Epithelial cell of prostate (primary cell): ENCODE results near the gene ABLIM2.
"Not testable (repeated sequence)": the region's sequence is repeated elsewhere in the genome, so short reads cannot be mapped to it uniquely, and the experiment has no call there.

Experiments used
- DNase-seq: peaks from one replicate; pipeline ENCODE4 v3.0.0-alpha.2; 2011; ENCODE audit warnings: low read depth, low spot score
- H3K27ac ChIP-seq: fragments of 450-650 bp; 2 replicates; pipeline ENCODE4 v1.5.1; 2017; ENCODE audit warnings: mild to moderate bottlenecking

The ABLIM2 gene

DNA sequence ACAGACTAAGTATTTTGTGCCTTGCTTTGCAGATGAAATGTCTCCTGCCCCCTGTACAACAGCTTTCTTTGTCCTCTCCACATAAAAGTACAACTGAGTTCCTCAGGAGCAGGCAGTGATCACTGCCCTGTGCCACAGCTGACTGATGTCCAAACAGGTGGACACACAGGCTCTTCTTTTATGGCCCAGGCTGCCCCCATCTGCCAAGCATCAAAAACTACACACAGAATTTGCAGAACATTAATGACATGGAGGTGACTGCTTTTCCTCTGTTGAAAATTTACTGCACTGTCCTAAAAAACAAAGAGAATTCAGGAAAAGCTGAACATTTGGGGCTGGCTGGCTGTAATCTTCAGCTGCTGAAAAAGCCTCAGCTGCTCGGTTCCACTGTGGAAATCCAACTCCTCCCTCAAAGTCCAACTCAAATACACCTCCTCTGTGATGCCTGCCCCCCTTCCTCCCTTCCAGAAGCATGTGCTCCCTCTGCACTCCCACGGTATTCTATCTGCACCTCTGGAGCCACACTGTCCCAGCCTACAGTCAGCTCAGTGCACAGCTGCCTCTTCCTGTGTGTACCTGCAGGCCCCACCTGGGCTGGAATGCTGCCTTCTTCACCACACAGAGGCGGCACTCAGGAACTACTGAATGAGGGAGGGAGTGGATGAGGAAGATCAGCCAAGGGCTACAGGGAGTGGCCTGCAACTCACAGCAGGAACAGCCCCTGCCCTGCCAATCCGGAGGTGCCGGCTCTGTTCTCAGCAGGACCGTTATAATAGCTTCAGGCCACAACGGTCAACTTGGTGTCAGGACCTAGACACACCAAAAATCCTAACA is 229.3 kb downstream of the ABLIM2 start:
- peak; percentile 80 for DNase-seq
- H3K27ac ChIP-seq: peak overlapping the region; percentile 2

DNA sequence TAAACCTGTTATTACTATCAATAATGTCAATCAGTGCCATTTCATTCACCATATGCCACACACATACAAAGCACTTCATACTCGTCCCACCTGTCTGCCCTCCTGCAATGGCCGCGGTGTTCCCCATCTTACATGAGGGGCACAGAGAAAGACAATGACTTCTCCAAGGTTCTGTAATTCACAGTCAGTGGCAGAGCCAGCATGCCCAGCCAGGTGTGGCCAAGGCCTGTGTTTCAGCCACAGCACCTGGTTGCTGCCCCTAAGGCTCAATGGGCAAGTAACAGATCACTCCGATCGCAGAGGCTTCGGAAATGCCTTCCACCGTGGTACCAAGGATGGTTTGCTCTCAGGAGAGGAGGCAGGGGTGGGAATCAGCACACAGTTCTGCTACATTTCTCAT is 229.9 kb downstream of the ABLIM2 start:
- no peak for DNase-seq
- H3K27ac ChIP-seq: no peak overlapping the region

DNA sequence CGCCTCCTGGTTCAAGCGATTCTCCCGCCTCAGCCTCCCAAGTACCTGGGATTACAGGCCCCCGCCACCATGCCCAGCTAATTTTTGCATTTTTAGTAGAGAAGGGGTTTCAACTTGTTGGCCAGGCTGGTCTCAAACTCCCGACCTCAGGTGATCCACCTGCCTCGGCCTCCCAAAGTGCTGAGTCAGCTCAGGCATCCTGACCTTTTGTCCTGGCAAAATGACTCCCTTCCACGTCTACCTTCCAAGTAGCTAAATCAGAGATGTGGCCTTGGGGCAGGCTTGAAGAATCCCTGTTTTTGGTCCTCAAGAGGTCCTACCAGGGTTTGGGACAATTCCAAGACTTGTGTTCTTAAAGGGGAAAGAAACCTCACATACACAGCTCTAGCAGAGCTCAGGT is 231.8 kb downstream of the ABLIM2 start:
- no peak overlapping the region for H3K27ac ChIP-seq
- DNase-seq: no peak

DNA sequence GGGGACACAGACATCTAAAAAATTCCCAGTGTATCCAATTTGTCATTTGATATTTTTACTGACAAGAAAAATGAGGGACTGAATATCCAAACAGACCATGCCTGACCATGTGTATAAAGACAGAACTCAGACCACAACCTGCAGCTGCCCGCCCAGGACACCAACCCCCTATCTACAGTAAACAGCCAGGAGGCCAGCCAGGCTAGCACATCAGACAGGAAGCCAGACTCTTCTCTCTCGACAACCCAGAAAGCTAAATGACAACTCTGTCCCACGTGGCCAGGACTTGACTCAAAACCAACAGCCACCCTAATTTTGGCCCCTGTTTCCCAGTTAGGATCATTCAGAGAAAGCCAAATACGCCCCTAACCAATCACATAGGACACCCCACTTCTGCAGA is 234.0 kb downstream of the ABLIM2 start:
- no peak for DNase-seq
- no peak overlapping the region for H3K27ac ChIP-seq

DNA sequence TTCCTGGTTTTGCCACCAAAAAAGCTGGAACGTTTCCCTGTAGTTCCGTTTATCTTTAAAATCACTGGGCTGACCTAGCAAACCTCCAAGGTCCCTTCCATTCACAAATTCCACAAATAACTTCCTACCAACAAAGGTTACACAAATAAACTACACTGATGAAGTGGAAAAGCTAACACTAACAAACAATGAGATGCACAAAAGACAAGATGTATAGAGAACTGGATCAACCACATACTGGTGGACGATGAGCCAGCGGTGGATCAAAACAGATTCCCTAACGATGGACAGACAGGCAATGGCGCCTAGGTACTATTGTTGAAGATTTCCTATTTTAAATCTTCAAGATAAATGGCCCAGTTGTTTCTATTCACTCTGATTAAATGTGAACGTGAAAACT is 234.4 kb downstream of the ABLIM2 start:
- no peak for DNase-seq
- H3K27ac ChIP-seq: no peak overlapping the region

DNA sequence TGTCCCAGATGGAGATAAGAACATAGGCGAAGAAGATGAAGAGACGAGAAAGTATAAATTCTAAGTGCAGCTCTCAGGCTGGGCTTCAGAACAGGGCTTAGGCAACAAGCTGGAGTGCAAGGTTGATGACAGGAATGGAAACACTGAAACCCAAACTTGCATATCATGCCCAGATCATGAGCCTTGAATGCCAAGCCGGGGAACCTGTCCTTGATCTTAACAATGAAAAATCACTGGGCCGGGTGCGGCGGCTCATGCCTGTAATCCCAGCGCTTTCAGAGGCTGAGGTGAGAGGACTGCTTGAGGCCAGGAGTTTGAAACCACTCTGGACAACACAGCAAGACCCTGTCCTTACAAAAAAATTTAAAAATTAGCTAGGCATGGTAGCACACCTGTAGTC is 236.1 kb downstream of the ABLIM2 start:
- no peak for DNase-seq
- no peak overlapping the region for H3K27ac ChIP-seq

DNA sequence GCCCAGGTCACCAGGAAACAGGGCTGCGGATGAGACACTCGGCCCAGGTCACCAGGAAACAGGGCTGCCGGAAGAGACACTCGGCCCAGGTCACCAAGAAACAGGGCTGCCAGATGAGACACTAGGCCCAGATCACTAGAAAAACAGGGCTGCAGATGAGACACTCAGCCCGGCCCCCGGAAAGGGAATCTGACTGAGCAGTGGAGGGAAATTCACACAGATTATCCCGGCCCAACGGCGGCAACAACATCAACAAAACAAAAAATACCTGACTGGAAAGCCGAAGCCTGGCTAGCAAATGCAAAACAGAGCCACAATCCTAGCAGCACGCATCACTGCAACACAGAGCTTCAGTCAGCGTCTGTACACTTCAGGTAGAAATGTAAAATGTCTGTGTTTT is 239.6 kb downstream of the ABLIM2 start:
- DNase-seq: no peak
- H3K27ac ChIP-seq: no peak overlapping the region

DNA sequence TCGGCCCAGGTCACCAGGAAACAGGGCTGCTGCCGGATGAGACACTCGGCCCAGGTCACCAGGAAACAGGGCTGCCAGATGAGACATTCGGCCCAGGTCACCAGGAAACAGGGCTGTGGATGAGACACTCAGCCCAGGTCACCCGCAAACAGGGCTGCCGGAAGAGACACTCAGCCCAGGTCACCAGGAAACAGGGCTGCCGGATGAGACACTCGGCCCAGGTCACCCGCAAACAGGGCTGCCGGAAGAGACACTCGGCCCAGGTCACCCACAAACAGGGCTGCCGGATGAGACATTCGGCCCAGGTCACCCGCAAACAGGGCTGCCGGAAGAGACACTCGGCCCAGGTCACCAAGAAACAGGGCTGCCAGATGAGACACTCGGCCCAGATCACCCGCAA is 240.4 kb downstream of the ABLIM2 start:
- H3K27ac ChIP-seq, DNase-seq: not testable (repeated sequence)

DNA sequence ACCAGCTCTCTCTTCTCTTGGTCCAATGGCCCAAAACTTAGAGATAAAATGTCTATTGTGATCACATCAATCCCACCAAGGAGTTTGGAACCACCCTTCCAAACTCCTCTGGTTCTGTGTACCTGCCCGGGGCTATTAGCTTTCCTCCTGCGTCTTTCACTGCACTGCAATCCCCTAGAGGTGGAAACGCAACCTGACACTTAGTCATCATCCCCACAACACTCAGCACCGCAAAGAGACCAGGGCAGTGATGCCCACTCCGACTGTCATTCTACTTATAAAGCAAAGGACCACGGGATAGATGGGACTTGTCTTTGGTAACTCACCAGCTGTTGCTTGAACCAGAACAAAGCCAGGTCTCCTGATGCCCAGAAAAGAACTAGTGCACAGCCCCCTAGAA is 240.9 kb downstream of the ABLIM2 start:
- H3K27ac ChIP-seq: no peak overlapping the region
- no peak for DNase-seq

DNA sequence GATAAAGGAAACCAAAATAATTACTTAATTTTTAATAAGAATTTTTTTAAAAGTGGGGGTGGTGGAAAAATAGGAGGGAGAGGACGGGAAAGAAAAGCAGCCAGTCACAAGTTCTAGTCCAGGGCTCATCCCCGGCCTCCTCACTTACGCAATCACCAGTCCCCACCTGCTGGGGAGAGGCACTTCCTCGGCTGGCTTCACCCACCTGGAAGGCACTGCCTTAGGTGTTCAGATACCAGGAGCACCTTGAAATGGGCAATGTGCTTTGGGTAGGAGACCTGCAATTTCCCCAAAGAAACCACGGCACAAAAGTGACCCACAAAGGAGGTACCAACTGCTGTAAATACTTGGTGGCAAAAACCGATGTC is 242.8 kb downstream of the ABLIM2 start:
- H3K27ac ChIP-seq: no peak overlapping the region

More for the DNA sequence above, 242.8 kb downstream of the ABLIM2 start:
- DNase-seq: no peak
